Neuronal stem cell (in vitro differentiated cells): ENCODE data around the gene BMX.
A peak's percentile ranks its signal among the peaks of the same experiment; 100 is the strongest.

Experiments
- DNase-seq: peaks from one replicate; pipeline ENCODE4 v3.0.0-alpha.2; 2013; ENCODE audit warnings: low spot score
- H2AFZ ChIP-seq: one replicate; pipeline ENCODE4 v1.6.1; 2013; ENCODE audit warnings: mild to moderate bottlenecking, low read length, inconsistent platforms
- H2AK5ac ChIP-seq: 2 replicates; pipeline ENCODE4 v1.6.1; 2013; ENCODE audit warnings: low read depth, mild to moderate bottlenecking, inconsistent platforms, low read length, moderate library complexity, mixed read lengths
- H2BK120ac ChIP-seq: 2 replicates; pipeline ENCODE4 v1.6.1; 2013; ENCODE audit warnings: low read depth, mild to moderate bottlenecking, inconsistent platforms, low read length, moderate library complexity, mixed read lengths
- H2BK12ac ChIP-seq: one replicate; pipeline ENCODE4 v1.6.1; 2013; ENCODE audit warnings: low read length, inconsistent platforms
- H2BK15ac ChIP-seq: 2 replicates; pipeline ENCODE4 v1.6.1; 2013; ENCODE audit warnings: mild to moderate bottlenecking, low read length, inconsistent platforms, mixed read lengths
- H2BK5ac ChIP-seq: one replicate; pipeline ENCODE4 v1.6.1; 2013; ENCODE audit warnings: inconsistent platforms, mild to moderate bottlenecking, low read length, moderate library complexity
- H3K14ac ChIP-seq: one replicate; pipeline ENCODE4 v1.6.1; 2013; ENCODE audit warnings: low read length, inconsistent platforms
- H3K18ac ChIP-seq: 2 replicates; pipeline ENCODE4 v1.6.1; 2013; ENCODE audit warnings: low read length, inconsistent platforms
- H3K23ac ChIP-seq: 2 replicates; pipeline ENCODE4 v1.6.1; 2013; ENCODE audit warnings: low read depth, mild to moderate bottlenecking, mixed read lengths, low read length, inconsistent platforms; ENCODE audit not compliant: poor library complexity
- H3K27ac ChIP-seq: replicated peaks from 3 replicates; pipeline ENCODE4 v1.5.1; 2013; ENCODE audit warnings: low read length, inconsistent platforms
- H3K27me3 ChIP-seq, 3 experiments: 2 replicates each; pipeline ENCODE4 v1.6.1; 2013; ENCODE audit warnings: low read length in 3 of 3, mild to moderate bottlenecking in 2 of 3, inconsistent platforms in 1 of 3, low read depth in 1 of 3, mixed read lengths in 1 of 3, moderate library complexity in 1 of 3; ENCODE audit not compliant: control insufficient read depth in 3 of 3, insufficient read depth in 3 of 3
- H3K36me3 ChIP-seq, 2 donors: replicated peaks in 1 of 2; 2 replicates each; pipeline ENCODE4 v1.6.1; 2013; ENCODE audit warnings: low read length in 2 of 2; ENCODE audit not compliant: control insufficient read depth in 2 of 2, insufficient read depth in 2 of 2
- H3K4ac ChIP-seq: 2 replicates; pipeline ENCODE4 v1.6.1; 2013; ENCODE audit warnings: inconsistent platforms, mild to moderate bottlenecking, low read length, moderate library complexity
- H3K4me1 ChIP-seq, 2 donors: 1 replicate in 1 of 2; 2 replicates in 1 of 2; pipeline ENCODE4 v1.6.1; 2013; ENCODE audit warnings: low read length in 2 of 2, low read depth in 1 of 2; ENCODE audit not compliant: control insufficient read depth in 2 of 2, insufficient read depth in 1 of 2
- H3K4me2 ChIP-seq: one replicate; pipeline ENCODE4 v1.6.1; 2013; ENCODE audit warnings: mild to moderate bottlenecking, low read length, inconsistent platforms; ENCODE audit not compliant: insufficient read depth, poor library complexity, severe bottlenecking
- H3K4me3 ChIP-seq, 2 donors: 2 replicates each; pipeline ENCODE4 v1.5.1; 2013; ENCODE audit warnings: low read length in 2 of 2, mild to moderate bottlenecking in 2 of 2, inconsistent platforms in 1 of 2, moderate library complexity in 1 of 2
- H3K79me1 ChIP-seq: one replicate; pipeline ENCODE4 v1.6.1; 2013; ENCODE audit warnings: low read depth, mild to moderate bottlenecking, inconsistent platforms, low read length, moderate library complexity
- H3K9ac ChIP-seq: one replicate; pipeline ENCODE4 v1.6.1; 2013; ENCODE audit warnings: mild to moderate bottlenecking, low read depth, low read length, inconsistent platforms; ENCODE audit not compliant: poor library complexity
- H3K9me3 ChIP-seq, 2 donors: replicated peaks in 1 of 2; 2 replicates each; pipeline versions ENCODE3 to v1.6.1; 2013; ENCODE audit warnings: low read length in 2 of 2, mild to moderate bottlenecking in 2 of 2, inconsistent platforms in 1 of 2, low read depth in 1 of 2, mixed read lengths in 1 of 2, moderate library complexity in 1 of 2; ENCODE audit not compliant: control insufficient read depth in 2 of 2, insufficient read depth in 1 of 2
- H4K8ac ChIP-seq: one replicate; pipeline ENCODE4 v1.6.1; 2013; ENCODE audit warnings: low read depth, mild to moderate bottlenecking, inconsistent platforms, low read length, moderate library complexity
- H4K91ac ChIP-seq: one replicate; pipeline ENCODE4 v1.6.1; 2013; ENCODE audit warnings: low read length, low read depth, mild to moderate bottlenecking, inconsistent platforms; ENCODE audit not compliant: poor library complexity
- WGBS, 2 donors: extraction: QIAGEN DNeasy Blood & Tissue Kit; methylation state at CpG; one replicate each; pipeline ENCODE4 v1.1.7; 2013; ENCODE audit warnings: missing lambda C conversion rate in 2 of 2, mixed read lengths in 1 of 2; ENCODE audit not compliant: insufficient read length in 2 of 2, insufficient replicate concordance in 1 of 2; ENCODE audit errors: extremely low coverage in 2 of 2; 5-methylcytosine and 5-hydroxymethylcytosine counted together

The BMX gene

DNA sequence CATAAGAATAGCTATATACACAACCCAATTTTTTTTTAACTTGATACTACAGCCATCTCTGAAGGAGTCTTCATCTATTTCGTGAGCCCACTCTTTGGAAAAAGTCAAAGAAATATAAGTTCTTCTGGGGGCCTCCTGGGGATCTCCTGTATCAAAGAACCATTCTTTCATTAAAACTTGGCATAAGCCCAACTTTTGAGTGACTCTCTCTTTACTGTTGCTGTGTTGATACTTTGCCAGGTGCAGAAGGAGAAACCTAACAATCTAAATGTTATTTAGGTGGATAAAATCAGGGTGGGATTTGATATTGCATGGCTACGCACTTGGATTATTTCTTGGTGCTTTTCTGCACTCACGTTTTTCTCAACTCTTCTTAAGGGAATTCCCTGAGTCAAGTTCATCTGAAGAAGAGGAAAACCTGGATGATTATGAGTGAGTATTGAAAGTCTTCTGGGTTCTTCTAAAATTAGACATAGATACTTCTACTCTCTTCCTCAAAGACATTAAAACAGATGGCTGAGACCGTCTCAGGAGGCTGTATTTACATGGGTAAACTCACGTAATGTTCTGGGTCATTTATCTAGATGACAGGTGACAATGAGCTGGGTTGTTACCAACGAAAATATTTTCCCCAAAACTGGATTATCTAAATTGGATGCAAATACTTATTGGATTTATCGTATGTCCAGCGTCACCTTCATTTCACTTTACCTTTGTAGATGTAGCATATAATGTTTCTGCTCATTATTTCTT is 25.2 kb downstream of the BMX start:
- H3K4ac ChIP-seq = no peak overlapping the region
- no peak overlapping the region for H3K14ac ChIP-seq
- H2AK5ac ChIP-seq = no peak overlapping the region
- H3K9me3 ChIP-seq = no peaks in the 10 kb centered on the region
- H3K27ac ChIP-seq = no peak overlapping the region
- H2AFZ ChIP-seq = no peak overlapping the region
- H3K23ac ChIP-seq = no peak overlapping the region
- H3K4me2 ChIP-seq = no peak overlapping the region
- H3K36me3 ChIP-seq = no peaks in the 10 kb centered on the region
- H2BK120ac ChIP-seq = no peak overlapping the region
- no peak overlapping the region for H3K18ac ChIP-seq
- no peak overlapping the region for H3K9ac ChIP-seq
- no peak for DNase-seq
- no peak overlapping the region for H2BK5ac ChIP-seq
- H2BK12ac ChIP-seq = no peak overlapping the region
- no peaks in the 10 kb centered on the region for H3K27me3 ChIP-seq
- no peaks in the 10 kb centered on the region for H3K79me1 ChIP-seq
- WGBS, 2 donors = no CpG with 5 or more reads among the region's 8 CpGs
- H4K8ac ChIP-seq = no peak overlapping the region
- H2BK15ac ChIP-seq = no peak overlapping the region
- H3K4me1 ChIP-seq = peaks cover 0 to 4% of the 10 kb centered on the region in 2 donors
- H4K91ac ChIP-seq = no peak overlapping the region
- H3K4me3 ChIP-seq = no peak overlapping the region

DNA sequence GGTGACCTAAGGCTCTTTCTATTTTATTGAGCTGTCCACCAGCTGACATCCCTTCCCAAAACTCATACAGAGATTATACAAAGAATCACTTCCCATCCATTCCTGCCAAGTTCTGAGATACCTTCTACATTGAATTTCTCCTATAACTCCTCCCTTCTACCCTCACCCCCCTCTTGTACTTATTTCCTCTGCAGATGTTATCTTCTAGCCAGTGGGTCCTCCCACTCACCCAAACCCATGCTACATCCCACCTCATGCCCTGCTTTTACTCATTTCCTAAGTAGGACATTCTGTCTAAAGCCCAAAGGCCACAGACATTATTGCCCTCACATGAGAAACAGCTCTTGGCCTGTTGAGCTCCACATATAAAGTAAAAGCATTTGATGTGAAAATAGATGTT is 28.6 kb downstream of the BMX start:
- Histone ChIP-seq H2BK15ac (no peak overlapping the region), H2AFZ (no peak overlapping the region), H3K27ac (no peak overlapping the region), H3K27me3 (no peaks in the 10 kb centered on the region), H4K8ac (no peak overlapping the region), H2BK5ac (no peak overlapping the region), H3K9me3 (no peaks in the 10 kb centered on the region), H3K4me2 (no peak overlapping the region), H3K14ac (no peak overlapping the region), H3K79me1 (no peaks in the 10 kb centered on the region), H2AK5ac (no peak overlapping the region), H4K91ac (no peak overlapping the region), H3K23ac (no peak overlapping the region), H3K9ac (no peak overlapping the region), H2BK120ac (no peak overlapping the region), H2BK12ac (no peak overlapping the region), H3K4me3 (no peak overlapping the region), H3K36me3 (no peaks in the 10 kb centered on the region), H3K18ac (no peak overlapping the region), H3K4me1 (peaks cover 0 to 4% of the 10 kb centered on the region in 2 donors), H3K4ac (no peak overlapping the region)
- no peak for DNase-seq

DNA sequence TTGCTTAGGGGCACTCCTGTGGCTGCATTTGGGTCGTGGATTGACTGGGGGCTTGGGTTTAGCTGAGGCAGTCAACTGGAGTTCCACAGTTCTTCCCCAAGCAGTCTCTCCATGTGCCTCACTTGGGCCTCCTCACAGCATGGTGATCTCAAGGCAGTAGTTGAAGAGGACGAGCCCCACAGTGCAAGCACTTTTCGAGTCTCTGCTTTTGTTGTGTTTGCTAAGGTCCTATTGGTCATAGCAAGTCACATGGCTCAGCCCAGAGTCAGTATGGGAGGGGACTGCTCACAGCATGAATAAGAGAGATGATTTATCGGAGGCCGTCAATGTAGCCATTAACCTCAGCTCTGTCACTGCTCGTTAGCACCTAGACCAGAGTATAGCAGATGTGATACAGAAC is 29.7 kb downstream of the BMX start:
- Histone ChIP-seq H3K9ac (no peak overlapping the region), H3K27ac (no peak overlapping the region), H2BK15ac (no peak overlapping the region), H4K91ac (no peak overlapping the region), H3K18ac (no peak overlapping the region), H3K4ac (no peak overlapping the region), H2BK120ac (no peak overlapping the region), H3K4me3 (no peak overlapping the region), H3K4me1 (no peaks in the 10 kb centered on the region), H2AK5ac (no peak overlapping the region), H3K36me3 (no peaks in the 10 kb centered on the region), H2BK12ac (no peak overlapping the region), H3K4me2 (no peak overlapping the region), H3K14ac (no peak overlapping the region), H2AFZ (peak overlapping the region; percentile 42), H3K79me1 (no peaks in the 10 kb centered on the region), H4K8ac (no peak overlapping the region), H3K23ac (no peak overlapping the region), H2BK5ac (no peak overlapping the region), H3K27me3 (no peaks in the 10 kb centered on the region), H3K9me3 (no peaks in the 10 kb centered on the region)
- DNase-seq = no peak
- no CpG with 5 or more reads among the region's 6 CpGs for WGBS, 2 donors

DNA sequence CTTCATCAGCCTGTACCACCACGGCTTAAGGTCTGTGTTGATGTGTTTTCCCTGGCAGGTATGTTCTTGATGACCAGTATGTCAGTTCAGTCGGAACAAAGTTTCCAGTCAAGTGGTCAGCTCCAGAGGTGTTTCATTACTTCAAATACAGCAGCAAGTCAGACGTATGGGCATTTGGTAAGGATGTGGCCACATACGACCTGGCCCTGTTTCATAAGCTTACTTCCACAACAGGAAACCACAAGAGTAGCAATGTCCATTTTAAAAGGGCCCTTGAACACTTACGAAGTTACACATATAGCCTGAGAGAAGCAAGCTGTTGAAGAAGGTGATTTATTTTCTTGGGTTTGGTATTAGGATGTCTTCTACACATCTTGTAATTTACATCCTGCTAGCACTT is 46.1 kb downstream of the BMX start:
- H3K23ac ChIP-seq = no peak overlapping the region
- H3K4ac ChIP-seq = no peak overlapping the region
- H3K18ac ChIP-seq = no peak overlapping the region
- H2BK5ac ChIP-seq = no peak overlapping the region
- no peak overlapping the region for H3K4me3 ChIP-seq
- no peaks in the 10 kb centered on the region for H3K9me3 ChIP-seq
- H4K91ac ChIP-seq = no peak overlapping the region
- DNase-seq = no peak
- no peaks in the 10 kb centered on the region for H3K36me3 ChIP-seq
- H3K79me1 ChIP-seq = no peaks in the 10 kb centered on the region
- no peaks in the 10 kb centered on the region for H3K4me1 ChIP-seq
- H3K27me3 ChIP-seq = peaks cover 0 to 5% (median 0%) of the 10 kb centered on the region in 3 experiments
- no peak overlapping the region for H2AFZ ChIP-seq
- no peak overlapping the region for H4K8ac ChIP-seq
- no peak overlapping the region for H2BK12ac ChIP-seq
- no peak overlapping the region for H3K27ac ChIP-seq
- no peak overlapping the region for H3K4me2 ChIP-seq
- H2BK15ac ChIP-seq = no peak overlapping the region
- no peak overlapping the region for H3K14ac ChIP-seq
- no peak overlapping the region for H2BK120ac ChIP-seq
- H3K9ac ChIP-seq = no peak overlapping the region
- WGBS, 2 donors = no CpG with 5 or more reads among the region's 5 CpGs
- no peak overlapping the region for H2AK5ac ChIP-seq
